NCI-H526 (cell line): ENCODE measurements around the gene RELA.
"Not testable (repeated sequence)": the region's sequence is repeated elsewhere in the genome, so short reads cannot be mapped to it uniquely, and the experiment has no call there.

Experiments used
- DNase-seq, 2 experiments: peaks; one replicate each; lab custom pipeline; 2025; lab: John Stamatoyannopoulos, UW

The RELA gene

DNA sequence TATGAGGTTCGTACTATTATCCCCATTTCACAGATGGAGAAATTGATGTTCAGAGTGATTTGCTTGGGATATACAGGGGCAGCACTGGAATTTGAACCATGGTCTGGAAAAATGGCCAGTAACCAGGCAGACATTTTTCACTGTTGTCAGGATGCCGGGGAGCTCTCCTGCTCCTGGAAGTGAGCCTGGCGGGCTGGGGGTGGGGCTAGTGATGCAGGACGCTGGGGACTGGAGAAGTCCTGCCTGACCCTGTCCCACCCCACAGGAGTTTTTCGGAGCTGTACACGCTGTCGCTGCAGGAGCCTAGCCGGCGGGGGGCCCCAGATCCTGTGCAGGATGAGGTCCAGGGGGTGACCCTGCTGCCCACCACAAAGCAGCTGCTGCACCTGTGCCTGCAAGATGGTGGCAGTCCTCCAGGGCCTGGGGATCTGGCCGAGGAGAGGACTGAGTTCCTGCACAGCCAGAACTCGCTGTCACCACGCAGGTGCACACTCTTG, 13.7 kb downstream of the RELA start:
- no peak for DNase-seq

DNA sequence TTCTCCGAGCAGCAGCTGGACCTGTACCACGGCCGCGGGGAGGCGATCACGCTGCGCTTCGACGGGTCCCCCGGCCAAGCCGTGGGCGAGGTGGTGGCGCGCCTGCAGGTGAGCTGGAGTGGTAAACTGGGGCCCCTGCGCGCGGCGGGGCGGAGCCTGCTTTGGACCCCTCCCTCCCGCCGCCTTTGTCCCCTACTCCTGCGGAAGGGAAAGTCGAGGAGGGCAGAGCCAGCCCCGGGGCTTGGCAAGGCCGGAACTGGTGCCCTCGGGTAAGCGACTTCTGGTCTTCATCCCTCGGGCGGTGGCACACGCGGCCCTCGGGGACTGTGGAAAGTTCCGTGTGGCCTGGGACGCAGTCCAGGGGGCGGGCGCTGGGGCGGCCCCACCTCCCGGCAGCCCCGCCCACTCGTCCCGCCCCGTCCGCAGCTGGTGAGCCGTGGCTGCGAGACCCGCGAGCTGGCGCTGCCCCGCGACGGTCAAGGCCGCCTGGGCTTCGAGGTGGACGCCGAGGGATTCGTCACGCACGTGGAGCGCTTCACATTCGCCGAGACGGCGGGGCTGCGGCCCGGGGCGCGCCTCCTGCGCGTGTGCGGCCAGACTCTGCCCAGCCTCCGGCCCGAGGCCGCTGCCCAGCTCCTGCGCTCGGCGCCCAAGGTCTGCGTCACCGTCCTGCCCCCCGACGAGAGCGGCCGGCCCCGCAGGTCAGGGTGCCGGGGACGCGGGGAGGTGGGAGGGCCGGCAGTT, 15.6 kb downstream of the RELA start:
- DNase-seq: peak in 1 of 2 experiments; percentile 89

DNA sequence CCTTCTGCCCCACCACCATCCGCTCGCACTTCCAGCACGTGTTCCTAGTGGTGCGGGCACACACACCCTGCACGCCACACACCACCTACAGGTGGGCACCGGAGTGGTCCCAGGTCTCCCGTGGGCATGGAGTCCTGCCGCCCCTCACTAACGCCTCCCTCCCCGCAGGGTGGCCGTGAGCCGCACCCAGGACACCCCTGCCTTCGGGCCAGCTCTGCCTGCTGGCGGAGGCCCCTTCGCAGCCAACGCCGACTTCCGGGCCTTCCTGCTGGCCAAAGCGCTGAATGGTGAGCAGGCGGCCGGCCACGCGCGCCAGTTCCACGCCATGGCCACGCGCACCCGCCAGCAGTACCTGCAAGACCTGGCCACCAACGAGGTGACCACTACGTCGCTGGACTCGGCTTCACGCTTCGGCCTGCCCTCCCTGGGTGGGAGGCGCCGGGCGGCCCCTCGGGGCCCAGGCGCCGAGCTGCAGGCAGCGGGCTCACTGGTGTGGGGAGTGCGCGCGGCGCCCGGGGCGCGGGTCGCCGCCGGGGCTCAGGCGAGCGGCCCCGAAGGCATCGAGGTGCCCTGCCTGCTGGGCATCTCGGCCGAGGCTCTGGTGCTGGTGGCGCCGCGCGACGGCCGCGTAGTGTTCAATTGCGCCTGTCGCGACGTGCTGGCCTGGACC, 16.3 kb downstream of the RELA start:
- no peak for DNase-seq

DNA sequence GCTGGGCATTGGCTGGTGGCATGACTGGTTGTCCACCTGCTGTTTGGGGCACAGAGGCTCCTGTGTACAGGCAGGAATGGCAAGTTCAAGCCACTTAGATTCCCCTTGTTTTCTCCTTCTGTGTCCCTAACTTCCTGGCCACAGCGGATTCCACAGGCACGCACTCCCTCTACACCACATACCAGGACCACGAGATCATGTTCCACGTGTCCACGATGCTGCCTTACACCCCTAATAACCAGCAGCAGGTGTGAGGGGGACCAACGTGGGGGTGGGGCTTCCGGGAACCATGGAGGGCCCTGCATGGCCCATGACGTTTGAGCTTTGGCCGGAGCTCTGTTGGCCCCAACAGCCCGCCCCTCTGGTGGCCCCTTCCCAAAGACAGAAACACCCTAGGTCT, 17.0 kb downstream of the RELA start:
- no peak for DNase-seq

DNA sequence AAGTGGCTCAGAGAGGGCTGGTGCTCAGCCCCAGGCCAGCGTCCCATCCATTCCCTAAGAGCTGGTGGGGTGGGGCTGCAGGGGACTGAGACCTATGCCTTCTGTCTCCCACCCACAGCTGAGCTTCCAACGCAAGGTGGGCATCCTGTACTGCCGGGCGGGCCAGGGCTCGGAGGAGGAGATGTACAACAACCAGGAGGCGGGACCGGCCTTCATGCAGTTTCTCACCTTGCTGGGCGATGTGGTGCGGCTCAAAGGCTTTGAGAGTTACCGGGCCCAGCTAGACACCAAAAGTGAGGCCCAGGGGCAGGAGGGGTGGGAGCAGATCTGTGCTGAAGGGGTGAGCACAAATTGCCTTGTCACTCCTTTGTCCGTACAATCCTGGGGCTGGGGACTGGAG, 17.9 kb downstream of the RELA start:
- no peak for DNase-seq

DNA sequence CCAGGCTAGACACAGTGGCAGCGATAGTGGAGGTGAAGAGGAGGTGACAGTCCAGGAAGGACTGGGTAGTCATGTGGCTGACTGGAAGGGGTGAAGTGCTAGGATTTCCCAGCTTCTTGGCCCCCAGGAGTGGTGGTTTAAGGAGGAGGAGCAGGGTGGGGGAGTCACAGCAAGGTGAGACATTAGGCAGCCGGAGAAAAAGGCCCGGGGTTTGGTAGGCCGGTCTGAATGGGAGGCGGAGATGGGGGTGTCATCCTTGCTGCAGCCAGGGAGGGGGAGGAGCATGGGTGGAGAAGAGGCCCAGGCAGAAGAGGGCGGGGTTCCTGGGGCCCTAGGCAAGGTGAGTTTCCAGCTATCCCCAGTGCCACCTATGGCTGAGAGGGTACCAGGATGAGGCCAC, 18.7 kb downstream of the RELA start:
- peak in 1 of 2 experiments; percentile 36 for DNase-seq

DNA sequence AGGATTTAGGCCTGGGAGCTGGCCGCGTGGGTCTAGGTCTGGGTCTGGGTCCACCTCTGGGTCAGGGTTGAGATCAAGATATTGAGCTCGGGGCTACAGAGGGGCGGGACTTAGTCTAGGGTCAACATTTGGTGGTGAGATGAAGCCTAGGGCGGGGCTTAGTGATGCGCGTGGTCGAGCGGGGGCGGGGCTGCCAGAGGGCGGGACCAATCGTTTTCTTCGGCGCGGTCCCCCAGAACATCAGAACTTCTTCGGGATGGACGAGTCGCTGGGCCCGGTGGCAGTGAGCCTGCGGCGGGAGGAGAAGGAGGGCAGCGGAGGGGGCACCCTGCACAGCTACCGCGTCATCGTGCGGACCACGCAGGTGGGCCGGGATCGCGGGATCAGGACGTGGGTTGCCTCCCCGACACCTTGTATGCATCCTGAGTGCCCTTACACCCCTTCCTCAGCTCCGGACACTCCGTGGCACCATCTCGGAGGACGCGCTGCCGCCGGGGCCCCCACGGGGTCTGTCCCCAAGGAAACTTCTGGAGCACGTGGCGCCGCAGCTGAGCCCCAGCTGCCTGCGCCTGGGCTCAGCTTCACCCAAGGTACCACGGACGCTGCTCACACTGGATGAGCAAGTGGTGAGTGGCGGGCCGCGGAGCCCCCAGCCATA, 20.6 kb downstream of the RELA start:
- DNase-seq: no peak

DNA sequence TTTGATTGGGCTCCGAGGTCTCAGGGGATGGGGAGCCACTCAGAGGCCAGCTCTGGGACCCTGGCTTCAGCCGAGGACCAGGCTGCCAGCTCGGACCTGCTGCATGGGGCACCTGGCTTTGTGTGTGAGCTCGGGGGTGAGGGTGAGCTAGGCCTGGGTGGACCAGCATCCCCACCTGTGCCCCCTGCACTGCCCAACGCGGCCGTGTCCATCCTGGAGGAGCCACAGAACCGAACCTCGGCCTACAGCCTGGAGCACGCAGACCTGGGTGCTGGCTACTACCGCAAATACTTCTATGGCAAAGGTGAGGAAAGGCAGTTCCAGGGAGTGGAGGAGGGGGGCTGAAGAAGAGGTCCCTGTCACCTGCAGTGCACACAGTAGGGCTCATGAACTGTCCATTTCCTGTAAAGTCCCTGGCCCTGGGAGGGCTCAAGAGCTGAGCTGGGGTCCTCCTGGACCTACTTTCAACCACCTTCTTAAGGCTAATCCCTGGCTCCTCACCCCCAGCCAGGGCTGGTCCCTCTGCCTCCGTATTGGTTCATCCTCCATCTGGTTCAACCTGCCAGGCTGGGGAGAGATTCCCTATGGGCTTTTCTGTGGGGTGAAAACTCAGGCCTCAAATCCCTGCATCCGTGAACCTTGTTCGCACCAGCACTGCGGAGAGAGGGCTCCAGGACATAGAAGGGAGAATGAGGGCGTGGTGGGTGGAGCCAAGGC, 21.3 kb downstream of the RELA start:
- DNase-seq: no peak

DNA sequence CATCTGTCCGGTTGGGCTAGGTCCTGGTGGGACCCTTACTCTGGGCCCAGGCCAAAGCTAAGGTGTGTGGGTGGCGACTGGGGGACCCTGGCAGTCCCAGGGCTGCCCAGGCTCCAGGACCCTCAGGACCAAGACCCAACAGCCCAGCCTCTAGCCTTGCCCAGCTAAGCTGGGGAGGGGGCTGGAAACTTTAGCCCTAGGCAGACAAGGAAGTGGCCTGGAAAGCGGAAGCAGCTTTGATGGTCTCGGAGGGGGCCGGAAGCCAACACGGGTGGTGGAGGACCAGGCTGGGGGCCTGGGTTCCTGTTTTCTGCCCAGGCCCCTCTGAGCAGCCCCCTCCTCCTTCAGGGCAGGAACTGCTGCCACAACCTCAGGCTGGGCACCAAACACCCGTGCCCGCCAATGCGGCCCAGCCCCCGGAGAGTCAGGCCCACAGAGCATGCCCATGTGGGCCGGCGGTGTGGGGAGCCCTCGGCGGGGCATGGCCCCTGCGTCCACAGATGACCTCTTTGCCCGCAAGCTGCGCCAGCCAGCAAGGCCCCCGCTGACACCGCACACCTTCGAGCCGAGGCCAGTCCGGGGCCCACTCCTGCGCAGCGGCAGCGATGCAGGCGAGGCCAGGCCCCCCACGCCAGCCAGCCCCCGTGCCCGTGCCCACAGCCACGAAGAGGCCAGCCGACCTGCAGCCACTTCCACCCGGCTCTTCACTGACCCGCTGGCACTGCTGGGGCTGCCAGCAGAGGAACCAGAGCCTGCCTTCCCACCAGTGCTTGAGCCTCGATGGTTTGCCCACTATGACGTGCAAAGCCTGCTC, 22.0 kb downstream of the RELA start:
- no peak for DNase-seq

DNA sequence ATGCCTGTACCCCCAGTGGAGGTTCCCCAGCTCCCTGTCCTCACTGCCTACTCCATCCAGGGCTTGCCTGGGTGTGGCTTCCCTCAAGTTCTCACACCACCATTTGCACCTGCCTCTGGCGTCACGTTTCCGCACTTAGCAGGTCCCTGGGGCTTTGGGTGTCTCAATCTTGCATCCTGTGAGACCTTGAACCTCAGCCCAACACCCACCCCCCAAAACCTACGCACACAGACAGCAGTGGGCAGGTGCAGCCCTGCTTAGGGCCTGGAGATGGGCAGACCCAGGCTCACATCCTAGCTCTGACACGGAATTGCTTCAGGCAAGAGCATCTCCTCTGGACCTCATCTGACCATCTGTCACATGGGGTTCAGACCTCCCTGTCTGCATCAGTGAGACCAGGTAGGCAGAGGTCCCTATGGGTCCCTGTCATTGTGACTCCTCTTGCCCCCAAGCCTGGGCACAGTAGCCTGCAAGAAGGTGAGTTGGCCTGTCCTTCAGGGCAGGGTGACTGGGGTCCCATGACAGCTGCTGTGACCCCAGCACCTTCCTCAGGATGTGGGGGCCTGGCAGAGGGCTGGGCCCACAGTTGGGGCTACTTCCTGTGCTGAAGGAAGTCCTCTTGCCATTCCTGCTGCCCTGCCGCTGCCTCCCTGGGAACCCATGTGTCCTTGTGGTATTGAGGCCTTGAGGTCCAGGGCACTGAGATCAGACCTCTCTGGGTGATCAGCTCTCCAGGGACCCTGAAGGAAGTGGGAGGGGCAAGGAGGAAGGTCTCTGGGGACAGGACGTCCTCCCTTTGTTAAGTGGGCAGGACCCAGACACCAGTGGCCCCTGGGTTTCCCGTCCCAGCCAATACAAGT, 22.9 kb downstream of the RELA start:
- DNase-seq: peak in 1 of 2 experiments; percentile 26

DNA sequence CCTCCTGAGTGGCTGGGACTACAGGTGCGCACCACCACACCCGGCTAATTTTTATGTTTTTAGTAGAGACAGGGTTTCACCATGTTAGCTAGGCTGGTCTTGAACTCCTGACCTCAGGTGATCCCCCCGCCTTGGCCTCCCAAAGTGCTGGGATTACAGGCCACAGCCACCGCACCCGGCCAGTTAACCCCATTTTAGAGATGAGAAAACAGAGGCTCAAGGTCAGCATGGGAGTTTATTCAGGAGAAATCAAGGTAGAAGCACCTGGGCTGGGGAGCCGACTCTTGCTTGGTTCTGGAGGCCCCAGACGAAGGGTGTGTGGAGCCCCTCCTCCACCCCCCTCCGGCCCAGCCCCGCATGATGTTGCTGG, 23.5 kb downstream of the RELA start:
- DNase-seq: not testable (repeated sequence)

DNA sequence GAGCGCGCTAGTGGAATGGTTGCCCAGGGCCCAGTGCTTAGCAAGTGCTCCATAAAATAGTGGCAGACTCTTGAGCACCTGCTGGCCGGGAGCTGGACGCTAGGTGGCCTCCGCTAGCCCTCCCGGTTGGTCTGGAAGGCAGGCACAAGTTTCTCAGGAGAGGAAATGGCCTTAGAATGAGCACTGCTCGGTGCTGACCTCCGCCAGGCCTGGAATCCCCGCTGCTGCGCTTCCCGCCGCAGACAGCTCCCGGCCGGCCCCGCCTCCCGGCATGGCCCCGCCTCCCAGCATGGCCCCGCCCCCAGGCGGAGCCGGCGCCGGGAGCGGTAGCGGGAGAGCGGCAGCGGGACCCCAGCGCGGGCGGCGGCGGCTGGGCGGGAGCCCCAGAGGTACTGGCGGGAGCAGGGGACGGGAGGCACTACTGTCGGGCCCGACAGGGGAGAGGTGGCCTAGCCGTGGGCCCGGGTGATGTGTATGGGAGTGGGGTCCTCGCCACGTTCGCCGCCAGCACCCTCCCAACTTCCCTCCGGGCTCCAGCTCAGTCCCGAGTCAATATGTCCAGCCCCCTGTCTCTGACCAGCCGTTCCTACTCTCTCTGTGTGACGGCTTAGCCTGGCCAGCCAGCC, 24.8 kb downstream of the RELA start, which contains the start of gene SIPA1:
TSS of gene SIPA1 (plus strand) at position 308 of the 626 bp plus-strand sequence. CDS start 2,821 bp downstream, outside the sequence.
- peak in 1 of 2 experiments; percentile 73 for DNase-seq

DNA sequence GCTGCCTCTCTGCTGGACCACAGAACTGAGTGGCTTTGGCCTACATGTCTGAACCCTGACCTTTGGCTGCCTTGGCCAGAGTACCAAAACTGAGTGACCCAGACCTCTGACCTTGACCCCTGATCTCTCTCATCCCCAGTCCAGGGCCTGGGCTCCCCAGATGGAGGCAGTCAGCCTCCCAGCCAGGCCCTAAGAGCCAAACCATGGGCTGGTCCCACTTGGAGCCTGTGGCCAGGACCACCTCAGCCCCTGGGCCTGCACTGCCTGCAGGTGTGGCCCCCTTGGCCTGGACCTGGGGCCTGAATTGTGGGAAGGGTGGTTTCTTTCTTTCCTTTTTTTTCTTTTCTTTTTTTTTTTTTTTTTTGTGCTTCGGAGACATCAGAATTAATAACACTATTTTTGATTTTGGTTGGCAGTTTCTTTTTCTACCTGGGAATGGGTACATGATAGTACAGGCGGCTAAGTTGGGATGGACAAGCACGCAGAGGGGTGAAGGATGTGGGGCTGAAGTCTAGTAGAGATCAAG, 25.6 kb downstream of the RELA start:
- no peak for DNase-seq

DNA sequence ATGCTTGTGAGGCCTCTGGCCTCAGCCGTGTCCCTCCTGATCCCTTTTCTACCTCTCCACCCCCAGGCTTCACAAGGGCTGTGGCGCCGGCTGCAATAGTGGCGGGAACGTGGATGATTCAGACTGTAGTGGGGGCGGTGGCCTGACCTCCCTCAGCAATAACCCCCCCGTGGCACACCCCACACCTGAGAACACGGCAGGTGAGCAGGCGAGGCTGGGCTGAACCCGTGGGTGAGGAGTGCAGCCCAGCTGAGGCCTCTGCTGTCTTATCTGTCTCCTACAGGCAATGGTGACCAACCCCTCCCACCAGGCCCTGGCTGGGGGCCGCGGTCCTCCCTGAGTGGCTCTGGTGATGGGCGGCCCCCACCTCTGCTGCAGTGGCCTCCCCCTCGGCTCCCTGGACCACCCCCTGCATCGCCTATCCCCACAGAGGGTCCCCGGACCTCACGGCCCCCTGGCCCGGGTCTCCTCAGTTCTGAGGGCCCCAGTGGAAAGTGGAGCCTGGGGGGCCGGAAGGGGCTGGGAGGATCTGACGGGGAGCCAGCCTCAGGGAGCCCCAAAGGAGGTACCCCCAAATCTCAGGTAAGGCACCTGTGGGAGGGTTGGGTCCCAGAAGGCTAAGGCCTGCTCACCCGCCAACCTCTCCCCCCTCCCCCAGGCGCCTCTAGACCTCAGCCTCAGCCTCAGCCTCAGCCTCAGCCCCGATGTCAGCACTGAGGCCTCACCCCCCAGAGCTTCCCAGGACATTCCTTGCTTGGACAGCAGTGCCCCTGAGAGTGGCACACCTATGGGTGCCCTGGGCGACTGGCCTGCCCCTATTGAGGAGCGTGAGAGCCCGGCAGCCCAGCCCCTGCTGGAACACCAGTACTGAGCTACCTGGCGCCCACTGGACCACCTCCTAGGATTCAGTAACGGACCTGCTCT, 26.3 kb downstream of the RELA start:
- no peak for DNase-seq

DNA sequence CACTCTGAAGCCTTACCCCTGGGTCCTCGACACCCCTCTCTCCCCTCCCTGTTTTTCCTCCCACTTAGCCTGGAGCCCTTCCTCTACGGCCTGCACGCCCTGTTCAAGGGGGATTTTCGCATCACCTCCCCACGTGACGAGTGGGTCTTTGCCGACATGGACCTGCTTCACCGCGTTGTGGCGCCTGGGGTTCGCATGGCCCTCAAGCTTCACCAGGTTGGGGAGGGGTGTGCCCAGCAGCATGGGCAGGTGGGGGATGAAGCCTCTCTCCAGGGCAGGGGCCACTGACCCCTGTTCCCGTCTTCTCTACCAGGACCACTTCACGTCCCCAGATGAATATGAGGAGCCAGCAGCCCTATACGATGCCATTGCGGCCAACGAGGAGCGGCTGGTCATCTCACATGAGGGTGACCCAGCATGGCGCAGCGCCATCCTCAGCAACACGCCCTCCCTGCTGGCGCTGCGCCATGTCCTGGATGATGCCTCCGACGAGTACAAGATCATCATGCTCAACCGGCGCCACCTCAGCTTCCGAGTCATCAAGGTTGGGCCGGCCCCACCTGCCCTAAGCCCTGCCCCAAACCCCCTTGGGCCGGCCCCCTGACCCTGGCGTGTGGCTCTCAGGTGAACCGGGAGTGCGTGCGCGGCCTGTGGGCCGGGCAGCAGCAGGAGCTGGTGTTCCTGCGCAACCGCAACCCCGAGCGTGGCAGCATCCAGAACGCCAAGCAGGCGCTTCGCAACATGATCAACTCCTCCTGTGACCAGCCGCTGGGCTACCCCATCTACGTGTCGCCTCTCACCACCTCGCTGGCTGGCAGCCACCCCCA, 27.6 kb downstream of the RELA start:
- DNase-seq: no peak

DNA sequence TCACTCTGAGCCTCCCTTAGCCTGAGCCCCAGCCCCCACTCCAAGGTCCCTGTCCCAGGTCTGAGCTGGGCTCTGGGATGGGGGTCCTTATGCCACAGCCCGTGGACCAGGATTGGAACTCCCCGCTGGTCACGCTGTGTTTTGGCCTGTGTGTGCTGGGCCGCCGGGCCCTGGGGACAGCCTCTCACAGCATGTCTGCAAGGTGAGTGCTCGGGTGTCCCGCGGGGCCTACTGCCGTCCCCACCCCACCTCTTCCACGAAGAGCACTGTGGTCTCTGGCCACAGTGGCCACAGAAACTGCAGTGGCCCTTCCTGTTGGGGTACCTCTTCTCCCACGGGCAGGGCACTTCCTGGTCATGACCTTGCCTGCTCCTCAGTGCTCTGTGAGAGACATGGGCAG, 28.3 kb downstream of the RELA start:
- DNase-seq: no peak

DNA sequence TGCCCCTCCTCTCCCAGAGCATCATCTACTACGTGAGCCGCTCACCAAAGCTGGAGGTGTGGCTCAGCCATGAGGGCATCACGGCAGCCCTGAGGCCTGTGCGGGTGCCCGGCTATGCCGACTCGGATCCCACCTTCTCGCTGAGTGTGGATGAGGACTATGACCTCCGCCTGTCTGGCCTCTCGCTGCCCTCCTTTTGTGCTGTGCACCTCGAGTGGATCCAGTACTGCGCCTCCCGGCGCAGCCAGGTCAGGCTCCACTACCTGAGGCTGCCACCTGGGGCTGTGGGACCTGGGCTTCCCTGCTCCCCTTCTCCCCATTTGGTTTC, 28.6 kb downstream of the RELA start:
- no peak for DNase-seq
